A549 (cell line): Measurements from ENCODE around the gene KIAA1210. TPM values are rescaled to one million over a fixed set of nuclear protein-coding genes. Genes with fewer than 3 reads are reported as not detected.

Source experiments
- ATAC-seq, 2 experiments: fragments of 200-7000 bp in 1 of 2; fragments of >200 bp in 1 of 2; cut with Nextera tagmentation in 1 of 2; cut with Tn5 transposase in 1 of 2; 3 replicates each; pipeline versions ENCODE4 v1.8.0 to v1.9.1; 2018 to 2020; ENCODE audit warnings: mild to moderate bottlenecking in 1 of 2, moderate library complexity in 1 of 2
- CTCF ChIA-PET: fragments of 300-600 bp; sonication (Branson Sonifier 250); formaldehyde crosslinking; extraction: SDS; loops from one replicate; lab custom pipeline; 2021; ENCODE audit warnings: antibody characterized with exemption, inconsistent platforms; lab: Yijun Ruan, JAX
- POLR2A ChIA-PET: fragments of 350-600 bp; formaldehyde crosslinking; extraction: SDS; loops from one replicate; lab custom pipeline; 2021; ENCODE audit warnings: antibody characterized with exemption, inconsistent platforms; lab: Yijun Ruan, JAX
- DNase-seq, 2 experiments: peaks; one replicate each; pipeline versions ENCODE4 v3.0.0 to v3.0.0-alpha.2; 2011 to 2016; ENCODE audit warnings: low read depth in 1 of 2, low spot score in 1 of 2
- FAIRE-seq: peaks from 2 replicates; lab custom pipeline; 2011; peaks lifted over from hg19 to GRCh38; lab: Jason Lieb, UNC
- H3K27ac ChIP-seq, 2 experiments: fragments of >200 bp; sonication (Bioruptor Twin); formaldehyde crosslinking; 3 replicates each; pipeline ENCODE4 v1.5.1; 2016 to 2017
- H3K4me1 ChIP-seq: fragments of >200 bp; sonication (Bioruptor Twin); formaldehyde crosslinking; 3 replicates; pipeline ENCODE4 v1.6.1; 2016
- H3K4me2 ChIP-seq: fragments of >200 bp; sonication (Bioruptor Twin); formaldehyde crosslinking; 3 replicates; pipeline ENCODE4 v1.6.1; 2016
- H3K4me3 ChIP-seq: fragments of >200 bp; sonication (Bioruptor Twin); formaldehyde crosslinking; 3 replicates; pipeline ENCODE4 v1.5.1; 2016
- H3K9me3 ChIP-seq: fragments of >200 bp; sonication (Bioruptor Twin); formaldehyde crosslinking; 3 replicates; pipeline ENCODE4 v1.6.1; 2016
- CEBPB ChIP-seq, 2 experiments: fragments of >200 bp in 1 of 2; sonication (Bioruptor Twin) in 1 of 2; formaldehyde crosslinking in 1 of 2; IDR thresholded peaks; 2 replicates each; pipeline ENCODE4 v1.6.1; 2012 to 2016
- EHF ChIP-seq: fragments of 250-450 bp; sonication (Bioruptor Pico); IDR thresholded peaks from 2 replicates; pipeline ENCODE4 v1.5.0; 2020; ENCODE audit warnings: mild to moderate bottlenecking
- EHMT2 ChIP-seq: fragments of 200-600 bp; sonication (generic); IDR thresholded peaks from 2 replicates; pipeline ENCODE4 v1.6.1; 2016; ENCODE audit warnings: antibody characterized with exemption, low read depth, mild to moderate bottlenecking, moderate library complexity
- HOXB5 ChIP-seq: fragments of 250-450 bp; sonication (Bioruptor Pico); IDR thresholded peaks from 2 replicates; pipeline ENCODE4 v1.5.0; 2020; ENCODE audit warnings: mild to moderate bottlenecking, moderate library complexity
- MAZ ChIP-seq: fragments of 150-350 bp; IDR thresholded peaks from 2 replicates; pipeline ENCODE4 v1.6.1; 2014; ENCODE audit warnings: antibody characterized with exemption, low read depth, low read length, borderline replicate concordance
- MYC ChIP-seq: IDR thresholded peaks from 2 replicates; pipeline ENCODE4 v1.6.1; 2012; ENCODE audit warnings: mild to moderate bottlenecking, inconsistent platforms, low read length, improper control_type of control experiment, borderline replicate concordance
- RAD21 ChIP-seq, 2 experiments: fragments of >200 bp in 1 of 2; sonication (Bioruptor Twin) in 1 of 2; formaldehyde crosslinking in 1 of 2; IDR thresholded peaks in 1 of 2; conservative IDR thresholded peaks in 1 of 2; 2 replicates in 1 of 2; 3 replicates in 1 of 2; pipeline ENCODE4 v1.6.1; 2012 to 2018; ENCODE audit warnings: inconsistent platforms in 1 of 2
- SMC3 ChIP-seq: fragments of >200 bp; sonication (Bioruptor Twin); formaldehyde crosslinking; IDR thresholded peaks from 3 replicates; pipeline ENCODE4 v1.6.1; 2018; ENCODE audit warnings: inconsistent platforms
- TFCP2L1 ChIP-seq: fragments of 250-450 bp; sonication (Bioruptor Pico); IDR thresholded peaks from 2 replicates; pipeline ENCODE4 v1.5.0; 2021; ENCODE audit warnings: mild to moderate bottlenecking
- ZNF302 ChIP-seq: fragments of 250-450 bp; sonication (Bioruptor Pico); IDR thresholded peaks from 2 replicates; pipeline ENCODE4 v1.9.0; 2021; ENCODE audit warnings: inconsistent platforms, mild to moderate bottlenecking, moderate library complexity
- ZSCAN20 ChIP-seq: fragments of 250-450 bp; sonication (Bioruptor Pico); IDR thresholded peaks from 2 replicates; pipeline ENCODE4 v1.8.0; 2022; ENCODE audit warnings: mild to moderate bottlenecking, moderate library complexity
- WGBS: methylation state at CpG from one replicate; pipeline ENCODE4 v1.1.6; 2017; ENCODE audit errors: missing lambda C conversion rate; 5-methylcytosine and 5-hydroxymethylcytosine counted together
- polyA plus RNA-seq, 4 experiments: library from polyadenylated mRNA; depleted of rRNA in 3 of 4; stranded (reverse); fragments of >200 nt; fragmentation: RNase III in 1 of 4; extraction: RNeasy Plus Mini Kit Qiagen cat#74134 plus additional on column Dnase treatment in 1 of 4; gene quantifications; 2 replicates in 3 of 4; 3 replicates in 1 of 4; pipeline ENCODE4 v1.2.3, GENCODE V29; 2011 to 2017
- TF ChIP-seq, protein P1 (sequence below): fragments of 200-600 bp; sonication (generic); IDR thresholded peaks from 2 replicates; pipeline ENCODE4 v1.6.1; 2016; ENCODE audit warnings: antibody characterized with exemption, mild to moderate bottlenecking, moderate library complexity
- TF ChIP-seq, protein P2 (sequence below): fragments of 150-350 bp; IDR thresholded peaks from 2 replicates; pipeline ENCODE4 v1.6.1; 2014; ENCODE audit warnings: low read depth, mild to moderate bottlenecking, low read length
- TF ChIP-seq, protein P3 (sequence below): fragments of >200 bp; sonication (Bioruptor Twin); formaldehyde crosslinking; IDR thresholded peaks from 2 replicates; pipeline ENCODE4 v1.6.1; 2016

The KIAA1210 gene
- polyA plus RNA-seq, 2 of the 4 experiments (the other 2 are of a cell fraction), result 0.01 TPM; not detected in 1

DNA sequence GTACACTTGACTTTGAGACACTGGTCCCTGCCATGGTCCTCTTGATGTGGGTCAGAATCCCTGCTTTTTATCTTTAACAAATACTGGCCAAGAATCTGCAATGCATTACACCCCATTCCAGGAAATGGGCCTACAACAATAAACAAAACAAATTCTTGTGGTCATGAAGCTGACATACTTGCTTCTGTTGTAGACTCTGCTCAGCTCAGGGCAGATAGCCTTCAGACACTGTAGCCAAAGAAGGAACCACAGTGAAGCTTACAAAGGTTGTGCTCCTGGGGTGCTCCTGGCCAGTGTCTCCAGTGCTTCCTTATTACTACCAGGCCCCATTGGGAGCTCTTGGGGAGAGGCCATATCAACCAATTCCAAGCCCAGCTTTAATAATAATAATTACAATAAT lies 21.8 kb downstream of the KIAA1210 start:
- DNase-seq (no peak), FAIRE-seq (no peak), ATAC-seq (no peak)
- no peak overlapping the region for H3K4me3 ChIP-seq
- ChIA-PET CTCF (interaction anchor here (3.1 kb wide), 1 partner anchor 13 kb away, joined by 13 read pairs; no protein-coding TSS in a partner anchor), POLR2A (no interaction called here)
- no peaks in the 10 kb centered on the region for H3K4me1 ChIP-seq
- no peaks in the 10 kb centered on the region for H3K9me3 ChIP-seq
- no peak overlapping the region for H3K27ac ChIP-seq
- no peak for TF ChIP-seq EHF (CRISPR knock-in tag)
- no peak for TF ChIP-seq HOXB5 (CRISPR knock-in tag)
- TF ChIP-seq TFCP2L1 (CRISPR knock-in tag), result no peak
- TF ChIP-seq EHMT2, result no peak
- TF ChIP-seq MYC, result no peak
- TF ChIP-seq, protein P1, sequence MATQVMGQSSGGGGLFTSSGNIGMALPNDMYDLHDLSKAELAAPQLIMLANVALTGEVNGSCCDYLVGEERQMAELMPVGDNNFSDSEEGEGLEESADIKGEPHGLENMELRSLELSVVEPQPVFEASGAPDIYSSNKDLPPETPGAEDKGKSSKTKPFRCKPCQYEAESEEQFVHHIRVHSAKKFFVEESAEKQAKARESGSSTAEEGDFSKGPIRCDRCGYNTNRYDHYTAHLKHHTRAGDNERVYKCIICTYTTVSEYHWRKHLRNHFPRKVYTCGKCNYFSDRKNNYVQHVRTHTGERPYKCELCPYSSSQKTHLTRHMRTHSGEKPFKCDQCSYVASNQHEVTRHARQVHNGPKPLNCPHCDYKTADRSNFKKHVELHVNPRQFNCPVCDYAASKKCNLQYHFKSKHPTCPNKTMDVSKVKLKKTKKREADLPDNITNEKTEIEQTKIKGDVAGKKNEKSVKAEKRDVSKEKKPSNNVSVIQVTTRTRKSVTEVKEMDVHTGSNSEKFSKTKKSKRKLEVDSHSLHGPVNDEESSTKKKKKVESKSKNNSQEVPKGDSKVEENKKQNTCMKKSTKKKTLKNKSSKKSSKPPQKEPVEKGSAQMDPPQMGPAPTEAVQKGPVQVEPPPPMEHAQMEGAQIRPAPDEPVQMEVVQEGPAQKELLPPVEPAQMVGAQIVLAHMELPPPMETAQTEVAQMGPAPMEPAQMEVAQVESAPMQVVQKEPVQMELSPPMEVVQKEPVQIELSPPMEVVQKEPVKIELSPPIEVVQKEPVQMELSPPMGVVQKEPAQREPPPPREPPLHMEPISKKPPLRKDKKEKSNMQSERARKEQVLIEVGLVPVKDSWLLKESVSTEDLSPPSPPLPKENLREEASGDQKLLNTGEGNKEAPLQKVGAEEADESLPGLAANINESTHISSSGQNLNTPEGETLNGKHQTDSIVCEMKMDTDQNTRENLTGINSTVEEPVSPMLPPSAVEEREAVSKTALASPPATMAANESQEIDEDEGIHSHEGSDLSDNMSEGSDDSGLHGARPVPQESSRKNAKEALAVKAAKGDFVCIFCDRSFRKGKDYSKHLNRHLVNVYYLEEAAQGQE, result no peak
- no peak overlapping the region for H3K4me2 ChIP-seq

DNA sequence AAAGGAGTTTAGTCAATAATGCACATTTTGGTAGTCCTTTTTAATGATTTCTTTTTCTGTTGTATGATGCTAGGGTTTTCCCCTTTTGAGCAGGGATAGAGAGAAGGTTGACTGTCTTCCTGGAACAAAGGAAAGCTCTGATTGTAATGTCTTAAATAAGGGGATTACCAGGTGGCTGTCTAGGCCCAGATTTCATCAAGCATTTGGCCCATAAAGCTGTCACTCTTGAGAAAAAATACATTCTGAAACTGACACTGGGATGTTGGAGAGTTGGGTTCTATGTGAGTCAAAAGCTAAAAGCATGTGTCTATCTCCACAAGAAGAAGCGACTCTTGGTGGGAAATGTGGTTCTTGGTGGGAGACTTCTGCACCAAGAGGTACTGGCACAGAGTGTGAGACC lies 26.4 kb downstream of the KIAA1210 start:
- 9% methylated on average over 1 of the region's 1 CpG for whole genome bisulfite sequencing
- FAIRE-seq (no peak), DNase-seq (no peak), ATAC-seq (no peak)
- ChIA-PET CTCF (interaction anchor here (4.2 kb wide), 1 partner anchor 18 kb away, joined by 19 read pairs; no protein-coding TSS in a partner anchor), POLR2A (no interaction called here)
- TF ChIP-seq SMC3, result no peak
- TF ChIP-seq, protein P2, sequence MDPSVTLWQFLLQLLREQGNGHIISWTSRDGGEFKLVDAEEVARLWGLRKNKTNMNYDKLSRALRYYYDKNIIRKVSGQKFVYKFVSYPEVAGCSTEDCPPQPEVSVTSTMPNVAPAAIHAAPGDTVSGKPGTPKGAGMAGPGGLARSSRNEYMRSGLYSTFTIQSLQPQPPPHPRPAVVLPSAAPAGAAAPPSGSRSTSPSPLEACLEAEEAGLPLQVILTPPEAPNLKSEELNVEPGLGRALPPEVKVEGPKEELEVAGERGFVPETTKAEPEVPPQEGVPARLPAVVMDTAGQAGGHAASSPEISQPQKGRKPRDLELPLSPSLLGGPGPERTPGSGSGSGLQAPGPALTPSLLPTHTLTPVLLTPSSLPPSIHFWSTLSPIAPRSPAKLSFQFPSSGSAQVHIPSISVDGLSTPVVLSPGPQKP, result no peak
- no peak for TF ChIP-seq MAZ
- TF ChIP-seq CEBPB (IDR thresholded peaks at IDR 0.05), result no peak
- TF ChIP-seq, protein P3, sequence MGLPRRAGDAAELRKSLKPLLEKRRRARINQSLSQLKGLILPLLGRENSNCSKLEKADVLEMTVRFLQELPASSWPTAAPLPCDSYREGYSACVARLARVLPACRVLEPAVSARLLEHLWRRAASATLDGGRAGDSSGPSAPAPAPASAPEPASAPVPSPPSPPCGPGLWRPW, result no peak
- TF ChIP-seq, protein P1, result no peak
- no peak for TF ChIP-seq ZSCAN20 (CRISPR knock-in tag)
- TF ChIP-seq RAD21 (conservative IDR thresholded peaks at IDR 0.05 in 1 of 2, IDR thresholded peaks at IDR 0.05 in 1 of 2), result no peak
- no peak for TF ChIP-seq ZNF302 (CRISPR knock-in tag)
- TF ChIP-seq EHMT2, result no peak
- Histone ChIP-seq H3K4me1 (no peaks in the 10 kb centered on the region), H3K4me2 (no peak overlapping the region), H3K9me3 (no peaks in the 10 kb centered on the region), H3K27ac (no peak overlapping the region), H3K4me3 (no peak overlapping the region)
